Fibroblast of mammary gland (primary cell): Measurements from ENCODE around the gene ADSL.

Experiments used
- DNase-seq: peaks from one replicate; pipeline ENCODE4 v3.0.0-alpha.2; 2010; ENCODE audit warnings: low read depth
- H3K4me3 ChIP-seq: 2 replicates; pipeline ENCODE4 v1.5.1; 2011; ENCODE audit warnings: low read depth, mild to moderate bottlenecking, low read length, moderate library complexity; ENCODE audit not compliant: control insufficient read depth
- CTCF ChIP-seq: conservative IDR thresholded peaks from 2 replicates; pipeline ENCODE4 v1.5.1; 2011; ENCODE audit warnings: low read depth, low read length, inconsistent platforms; ENCODE audit not compliant: control insufficient read depth, insufficient read depth

The ADSL gene

GRCh38 chr22:40429481-40429880 is 83.2 kb downstream of the ADSL start:
- no peak overlapping the region for H3K4me3 ChIP-seq
- no peak for TF ChIP-seq CTCF
- no peak for DNase-seq

GRCh38 chr22:40430991-40431390 is 84.7 kb downstream of the ADSL start:
- no peak for TF ChIP-seq CTCF

GRCh38 chr22:40432157-40432556 is 85.9 kb downstream of the ADSL start:
- no peak overlapping the region for H3K4me3 ChIP-seq
- no peak for TF ChIP-seq CTCF
- DNase-seq, result no peak

More at GRCh38 chr22:40430991-40431390, 84.7 kb downstream of the ADSL start:
- no peak for DNase-seq
- H3K4me3 ChIP-seq, result no peak overlapping the region

GRCh38 chr22:40432625-40433024 is 86.3 kb downstream of the ADSL start:
- no peak for DNase-seq
- TF ChIP-seq CTCF, result no peak
- no peak overlapping the region for H3K4me3 ChIP-seq

GRCh38 chr22:40433416-40434090 is 87.3 kb downstream of the ADSL start:
- H3K4me3 ChIP-seq, result no peak overlapping the region
- no peak for TF ChIP-seq CTCF
- DNase-seq, result no peak

GRCh38 chr22:40434106-40434505 is 87.8 kb downstream of the ADSL start:
- no peak overlapping the region for H3K4me3 ChIP-seq
- DNase-seq, result peak; percentile 50
- TF ChIP-seq CTCF, result no peak

- no peak overlapping the region for H3K4me3 ChIP-seq
- TF ChIP-seq CTCF, result no peak
Measured at GRCh38 chr22:40434745-40435144, 88.4 kb downstream of the ADSL start.

More at GRCh38 chr22:40434745-40435144, 88.4 kb downstream of the ADSL start:
- no peak for DNase-seq
